Stimulated activated naive CD8-positive, alpha-beta T cell treated with anti-CD3 and anti-CD28 coated beads, Interleukin-15, Interleukin-2, amounts not matched to agents 100 ng/mL and 50 ng/mL, for 24 hours (primary cell): Measurements from ENCODE around the gene KMT2E.
A peak's percentile ranks its signal among the peaks of the same experiment; 100 is the strongest.
"Not testable (repeated sequence)": the region's sequence is repeated elsewhere in the genome, so short reads cannot be mapped to it uniquely, and the experiment has no call there.

Source experiments
- H3K27ac Mint-ChIP-seq: one replicate; pipeline ENCODE4 v1.8.0; 2021; ENCODE audit warnings: mild to moderate bottlenecking, mixed read lengths
- H3K27me3 Mint-ChIP-seq: one replicate; pipeline ENCODE4 v1.8.0; 2021; ENCODE audit warnings: mixed read lengths
- H3K36me3 Mint-ChIP-seq: one replicate; pipeline ENCODE4 v1.8.0; 2021; ENCODE audit warnings: low read depth, mixed read lengths
- H3K4me1 Mint-ChIP-seq: one replicate; pipeline ENCODE4 v1.8.0; 2021; ENCODE audit warnings: low read depth, mixed read lengths
- H3K4me3 Mint-ChIP-seq: one replicate; pipeline ENCODE4 v1.8.0; 2021; ENCODE audit warnings: mild to moderate bottlenecking, mixed read lengths
- H3K9me3 Mint-ChIP-seq: one replicate; pipeline ENCODE4 v1.8.0; 2021; ENCODE audit warnings: mixed read lengths

KMT2E gene

GRCh38 chr7:105047932-105048331, 33.9 kb downstream of the KMT2E start:
- H3K9me3 Mint-ChIP-seq: no peaks in the 10 kb centered on the region
- no peak overlapping the region for H3K27ac Mint-ChIP-seq
- H3K4me1 Mint-ChIP-seq: peaks cover 42% of the 10 kb centered on the region
- no peak overlapping the region for H3K4me3 Mint-ChIP-seq
- H3K36me3 Mint-ChIP-seq: peaks cover 77% of the 10 kb centered on the region
- H3K27me3 Mint-ChIP-seq: no peaks in the 10 kb centered on the region

GRCh38 chr7:105050493-105050892, 36.5 kb downstream of the KMT2E start:
- Mint-ChIP-seq H3K9me3 (no peaks in the 10 kb centered on the region), H3K27me3 (no peaks in the 10 kb centered on the region), H3K4me1 (peaks cover 51% of the 10 kb centered on the region), H3K36me3 (peaks cover 85% of the 10 kb centered on the region), H3K27ac (peak overlapping the region; percentile 79), H3K4me3 (no peak overlapping the region)

GRCh38 chr7:105050899-105051298, 36.9 kb downstream of the KMT2E start:
- not testable (repeated sequence) for H3K9me3 Mint-ChIP-seq, H3K4me3 Mint-ChIP-seq, H3K27me3 Mint-ChIP-seq
- peaks cover 51% of the 10 kb centered on the region for H3K4me1 Mint-ChIP-seq
- peaks cover 85% of the 10 kb centered on the region for H3K36me3 Mint-ChIP-seq
- peak overlapping the region; percentile 79 for H3K27ac Mint-ChIP-seq

- Mint-ChIP-seq H3K4me1 (peaks cover 62% of the 10 kb centered on the region), H3K36me3 (peaks cover 85% of the 10 kb centered on the region), H3K27me3 (no peaks in the 10 kb centered on the region), H3K4me3 (no peak overlapping the region), H3K9me3 (no peaks in the 10 kb centered on the region), H3K27ac (peak overlapping the region; percentile 24)
Observed at GRCh38 chr7:105055084-105055483, 41.1 kb downstream of the KMT2E start.

- no peaks in the 10 kb centered on the region for H3K9me3 Mint-ChIP-seq
- peak overlapping the region; percentile 24 for H3K27ac Mint-ChIP-seq
- peaks cover 63% of the 10 kb centered on the region for H3K4me1 Mint-ChIP-seq
- peaks cover 83% of the 10 kb centered on the region for H3K36me3 Mint-ChIP-seq
- no peak overlapping the region for H3K4me3 Mint-ChIP-seq
- H3K27me3 Mint-ChIP-seq: no peaks in the 10 kb centered on the region
Observed at GRCh38 chr7:105055621-105056020, 41.6 kb downstream of the KMT2E start.

- Mint-ChIP-seq H3K27ac (no peak overlapping the region), H3K36me3 (peaks cover 78% of the 10 kb centered on the region), H3K27me3 (no peaks in the 10 kb centered on the region), H3K9me3 (no peaks in the 10 kb centered on the region), H3K4me3 (no peak overlapping the region), H3K4me1 (peaks cover 65% of the 10 kb centered on the region)
Observed at GRCh38 chr7:105057472-105057871, 43.5 kb downstream of the KMT2E start.

GRCh38 chr7:105060437-105060836, 46.4 kb downstream of the KMT2E start:
- Mint-ChIP-seq H3K36me3 (peaks cover 79% of the 10 kb centered on the region), H3K27ac (peak overlapping the region; percentile 26)

GRCh38 chr7:105060923-105061322, 46.9 kb downstream of the KMT2E start:
- Mint-ChIP-seq H3K9me3 (no peaks in the 10 kb centered on the region), H3K27ac (peak overlapping the region; percentile 31), H3K4me3 (no peak overlapping the region), H3K27me3 (no peaks in the 10 kb centered on the region), H3K36me3 (peaks cover 76% of the 10 kb centered on the region), H3K4me1 (peaks cover 65% of the 10 kb centered on the region)

More at GRCh38 chr7:105060437-105060836, 46.4 kb downstream of the KMT2E start:
- H3K4me1 Mint-ChIP-seq: peaks cover 70% of the 10 kb centered on the region
- H3K27me3 Mint-ChIP-seq: no peaks in the 10 kb centered on the region
- H3K4me3 Mint-ChIP-seq: no peak overlapping the region
- no peaks in the 10 kb centered on the region for H3K9me3 Mint-ChIP-seq

- no peaks in the 10 kb centered on the region for H3K27me3 Mint-ChIP-seq
- peaks cover 35% of the 10 kb centered on the region for H3K4me1 Mint-ChIP-seq
- H3K36me3 Mint-ChIP-seq: peaks cover 74% of the 10 kb centered on the region
- H3K27ac Mint-ChIP-seq: peak overlapping the region; percentile 26
- no peaks in the 10 kb centered on the region for H3K9me3 Mint-ChIP-seq
- H3K4me3 Mint-ChIP-seq: no peak overlapping the region
Observed at GRCh38 chr7:105065104-105065503, 51.1 kb downstream of the KMT2E start.

- H3K4me1 Mint-ChIP-seq: peaks cover 19% of the 10 kb centered on the region
- peaks cover 76% of the 10 kb centered on the region for H3K36me3 Mint-ChIP-seq
- H3K27ac Mint-ChIP-seq: no peak overlapping the region
Observed at GRCh38 chr7:105067691-105068090, 53.7 kb downstream of the KMT2E start.

GRCh38 chr7:105068886-105069285, 54.9 kb downstream of the KMT2E start:
- Mint-ChIP-seq H3K9me3 (no peaks in the 10 kb centered on the region), H3K27ac (peak overlapping the region; percentile 41), H3K4me1 (peaks cover 8% of the 10 kb centered on the region), H3K4me3 (no peak overlapping the region), H3K27me3 (no peaks in the 10 kb centered on the region), H3K36me3 (peaks cover 64% of the 10 kb centered on the region)

More at GRCh38 chr7:105067691-105068090, 53.7 kb downstream of the KMT2E start:
- H3K4me3 Mint-ChIP-seq: no peak overlapping the region
- H3K27me3 Mint-ChIP-seq: no peaks in the 10 kb centered on the region
- no peaks in the 10 kb centered on the region for H3K9me3 Mint-ChIP-seq

- Mint-ChIP-seq H3K27ac (no peak overlapping the region), H3K4me3 (no peak overlapping the region), H3K36me3 (peaks cover 76% of the 10 kb centered on the region), H3K9me3 (no peaks in the 10 kb centered on the region), H3K4me1 (no peaks in the 10 kb centered on the region), H3K27me3 (no peaks in the 10 kb centered on the region)
Observed at GRCh38 chr7:105073143-105073542, 59.1 kb downstream of the KMT2E start.

GRCh38 chr7:105079348-105079747, 65.3 kb downstream of the KMT2E start:
- H3K27ac Mint-ChIP-seq: no peak overlapping the region
- no peak overlapping the region for H3K4me3 Mint-ChIP-seq
- H3K36me3 Mint-ChIP-seq: peaks cover 90% of the 10 kb centered on the region
- no peaks in the 10 kb centered on the region for H3K4me1 Mint-ChIP-seq
- H3K27me3 Mint-ChIP-seq: no peaks in the 10 kb centered on the region
- no peaks in the 10 kb centered on the region for H3K9me3 Mint-ChIP-seq

- Mint-ChIP-seq H3K4me3 (no peak overlapping the region), H3K36me3 (peaks cover 75% of the 10 kb centered on the region), H3K27ac (peak overlapping the region; percentile 61), H3K27me3 (no peaks in the 10 kb centered on the region), H3K9me3 (no peaks in the 10 kb centered on the region), H3K4me1 (peaks cover 20% of the 10 kb centered on the region)
Observed at GRCh38 chr7:105084581-105084980, 70.6 kb downstream of the KMT2E start.

GRCh38 chr7:105086850-105087249, 72.8 kb downstream of the KMT2E start:
- H3K36me3 Mint-ChIP-seq: peaks cover 75% of the 10 kb centered on the region
- no peaks in the 10 kb centered on the region for H3K9me3 Mint-ChIP-seq
- H3K4me3 Mint-ChIP-seq: no peak overlapping the region
- H3K4me1 Mint-ChIP-seq: peaks cover 23% of the 10 kb centered on the region
- no peak overlapping the region for H3K27ac Mint-ChIP-seq
- no peaks in the 10 kb centered on the region for H3K27me3 Mint-ChIP-seq

GRCh38 chr7:105087981-105088380, 74.0 kb downstream of the KMT2E start:
- no peaks in the 10 kb centered on the region for H3K27me3 Mint-ChIP-seq
- H3K4me3 Mint-ChIP-seq: no peak overlapping the region
- H3K9me3 Mint-ChIP-seq: no peaks in the 10 kb centered on the region
- peaks cover 74% of the 10 kb centered on the region for H3K36me3 Mint-ChIP-seq
- no peak overlapping the region for H3K27ac Mint-ChIP-seq
- peaks cover 23% of the 10 kb centered on the region for H3K4me1 Mint-ChIP-seq
